IMR-90 (cell line): ENCODE results near the gene KRT76. TPM values are rescaled to one million over a fixed set of nuclear protein-coding genes. Genes with fewer than 3 reads are reported as not detected.

Source experiments
- ATAC-seq: fragments of 200-7000 bp; cut with Tn5 transposase; 2 replicates; pipeline ENCODE4 v1.9.1; 2020; ENCODE audit warnings: low read depth, mild to moderate bottlenecking, moderate library complexity
- BruUV-seq: library from RNA; stranded (reverse); fragments of 400-500 nt; replicated peaks from 2 replicates; lab custom pipeline; 2021; lab: Mats Ljungman, UMichigan
- CTCF ChIA-PET: fragments of 300-600 bp; formaldehyde crosslinking; extraction: SDS; loops from one replicate; lab custom pipeline; 2021; ENCODE audit warnings: antibody characterized with exemption; lab: Yijun Ruan, JAX
- POLR2A ChIA-PET: fragments of 300-600 bp; sonication (Branson Sonifier 250); formaldehyde crosslinking; loops from one replicate; lab custom pipeline; 2022; ENCODE audit warnings: antibody characterized with exemption; ENCODE audit not compliant: unreplicated experiment; lab: Charles Lee
- DNase-seq: peaks from one replicate; pipeline ENCODE4 v3.0.0; 2013
- H2AFZ ChIP-seq: replicated peaks from 2 replicates; pipeline ENCODE3; 2013; ENCODE audit warnings: low read length, mild to moderate bottlenecking; ENCODE audit not compliant: poor library complexity
- H2AK5ac ChIP-seq: 2 replicates; pipeline ENCODE4 v1.6.1; 2013; ENCODE audit warnings: low read depth, low read length, inconsistent platforms
- H2AK9ac ChIP-seq: replicated peaks from 2 replicates; pipeline ENCODE3; 2013; ENCODE audit warnings: mild to moderate bottlenecking, low read depth, low read length, moderate library complexity; ENCODE audit not compliant: poor library complexity
- H2BK120ac ChIP-seq: 2 replicates; pipeline ENCODE4 v1.6.1; 2013; ENCODE audit warnings: low read depth, low read length, inconsistent platforms
- H2BK15ac ChIP-seq: 3 replicates; pipeline ENCODE4 v1.6.1; 2013; ENCODE audit warnings: low read depth, low read length, inconsistent platforms
- H2BK20ac ChIP-seq: 2 replicates; pipeline ENCODE4 v1.6.1; 2013; ENCODE audit warnings: low read depth, mild to moderate bottlenecking, inconsistent platforms, low read length, moderate library complexity
- H2BK5ac ChIP-seq: 2 replicates; pipeline ENCODE4 v1.6.1; 2013; ENCODE audit warnings: mild to moderate bottlenecking, low read depth, low read length, inconsistent platforms; ENCODE audit not compliant: poor library complexity, severe bottlenecking
- H3K14ac ChIP-seq: replicated peaks from 2 replicates; pipeline ENCODE4 v1.6.1; 2013; ENCODE audit warnings: low read depth, low read length, inconsistent platforms
- H3K18ac ChIP-seq: 2 replicates; pipeline ENCODE4 v1.6.1; 2013; ENCODE audit warnings: low read depth, low read length, control low read depth
- H3K23ac ChIP-seq: 2 replicates; pipeline ENCODE4 v1.6.1; 2013; ENCODE audit warnings: low read depth, low read length, inconsistent platforms
- H3K27ac ChIP-seq: 2 replicates; pipeline ENCODE4 v1.5.1; 2013; ENCODE audit warnings: mild to moderate bottlenecking, control low read depth, low read length; ENCODE audit not compliant: insufficient read depth
- H3K27me3 ChIP-seq: 2 replicates; pipeline ENCODE4 v1.6.1; 2013; ENCODE audit warnings: low read length; ENCODE audit not compliant: control insufficient read depth, insufficient read depth
- H3K36me3 ChIP-seq: 2 replicates; pipeline ENCODE4 v1.6.1; 2013; ENCODE audit warnings: low read length, mixed read lengths; ENCODE audit not compliant: control insufficient read depth, insufficient read depth
- H3K4ac ChIP-seq: 2 replicates; pipeline ENCODE4 v1.6.1; 2013; ENCODE audit warnings: low read depth, low read length, inconsistent platforms
- H3K4me1 ChIP-seq: 2 replicates; pipeline ENCODE4 v1.6.1; 2013; ENCODE audit warnings: low read length, mixed read lengths; ENCODE audit not compliant: control insufficient read depth, insufficient read depth
- H3K4me2 ChIP-seq: 2 replicates; pipeline ENCODE4 v1.6.1; 2013; ENCODE audit warnings: low read depth, mild to moderate bottlenecking, control low read depth, low read length, moderate library complexity
- H3K4me3 ChIP-seq: 2 replicates; pipeline ENCODE4 v1.5.1; 2013; ENCODE audit warnings: low read depth, mild to moderate bottlenecking, control low read depth, low read length, moderate library complexity; ENCODE audit not compliant: insufficient read depth
- H3K56ac ChIP-seq: 2 replicates; pipeline ENCODE4 v1.6.1; 2013; ENCODE audit warnings: low read length, inconsistent platforms; ENCODE audit not compliant: insufficient read depth; ENCODE audit errors: extremely low read depth
- H3K79me1 ChIP-seq, 2 experiments: 2 replicates each; pipeline ENCODE4 v1.6.1; 2013; ENCODE audit warnings: low read length in 2 of 2, inconsistent platforms in 1 of 2, low read depth in 1 of 2
- H3K9ac ChIP-seq: 2 replicates; pipeline ENCODE4 v1.6.1; 2013; ENCODE audit warnings: low read depth, low read length, control low read depth
- H3K9me1 ChIP-seq: 2 replicates; pipeline ENCODE4 v1.6.1; 2013; ENCODE audit warnings: low read length, inconsistent platforms; ENCODE audit not compliant: insufficient read depth
- H3K9me3 ChIP-seq: 2 replicates; pipeline ENCODE4 v1.6.1; 2013; ENCODE audit warnings: low read length; ENCODE audit not compliant: control insufficient read depth, insufficient read depth
- H4K20me1 ChIP-seq: 2 replicates; pipeline ENCODE4 v1.6.1; 2013; ENCODE audit warnings: low read length, inconsistent platforms; ENCODE audit not compliant: insufficient read depth
- H4K5ac ChIP-seq: 2 replicates; pipeline ENCODE4 v1.6.1; 2013; ENCODE audit warnings: mild to moderate bottlenecking, low read depth, low read length, control low read depth
- H4K8ac ChIP-seq, 2 experiments: 2 replicates each; pipeline ENCODE4 v1.6.1; 2013; ENCODE audit warnings: low read depth in 2 of 2, low read length in 2 of 2, control low read depth in 1 of 2, inconsistent platforms in 1 of 2
- H4K91ac ChIP-seq: 2 replicates; pipeline ENCODE4 v1.6.1; 2013; ENCODE audit warnings: low read depth, low read length, inconsistent platforms; ENCODE audit not compliant: insufficient read depth
- CTCF ChIP-seq: conservative IDR thresholded peaks from 2 replicates; pipeline ENCODE4 v1.5.1; 2012; ENCODE audit warnings: mild to moderate bottlenecking, low read depth, low read length, improper control_type of control experiment
- NFE2L2 ChIP-seq: fragments of 150-350 bp; IDR thresholded peaks from 2 replicates; pipeline ENCODE4 v1.6.1; 2016; ENCODE audit warnings: low read depth, mild to moderate bottlenecking, low read length
- POLR2A ChIP-seq: IDR thresholded peaks from 2 replicates; pipeline ENCODE4 v1.6.1; 2012; ENCODE audit warnings: mild to moderate bottlenecking, low read depth, low read length
- RAD21 ChIP-seq: IDR thresholded peaks from 2 replicates; pipeline ENCODE4 v1.6.1; 2012; ENCODE audit warnings: low read length, improper control_type of control experiment
- RFX5 ChIP-seq: IDR thresholded peaks from 2 replicates; pipeline ENCODE4 v1.8.0; 2012; ENCODE audit warnings: low read depth, mild to moderate bottlenecking, low read length, moderate library complexity
- WGBS, 2 experiments: methylation state at CpG; one replicate each; pipeline versions ENCODE4 v1.1.5 to v1.1.7; 2013; ENCODE audit warnings: missing lambda C conversion rate in 2 of 2; ENCODE audit not compliant: insufficient read length in 1 of 2; ENCODE audit errors: extremely low coverage in 2 of 2; 5-methylcytosine and 5-hydroxymethylcytosine counted together
- dilution Hi-C: fragments of 300-500 bp; cut with HindIII; formaldehyde crosslinking; loops from one replicate; pipeline ENCODE4 v1.14.3; 2018; ENCODE audit warnings: low sequenced_read_pairs; ENCODE audit not compliant: unreplicated experiment
- in situ Hi-C: fragments of 300-500 bp; cut with MboI; formaldehyde crosslinking; loops from 3 replicates; pipeline ENCODE4 v1.14.3; 2019; ENCODE audit warnings: low sequenced_read_pairs, inconsistent platforms, mixed read lengths
- intact Hi-C: fragments of 100-400 bp; cut with micrococcal nuclease; formaldehyde crosslinking; loops from 2 replicates; pipeline ENCODE4 v1.10.0; 2022
- polyA plus RNA-seq, 3 experiments: library from polyadenylated mRNA; depleted of rRNA; stranded (reverse); fragments of >200 nt; gene quantifications; 2 replicates each; pipeline ENCODE4 v1.2.3, GENCODE V29; 2012; ENCODE audit warnings: low replicate concordance in 1 of 3
- total RNA-seq: library from RNA; depleted of rRNA; stranded (reverse); fragments of >200 nt; gene quantifications from 2 replicates; pipeline ENCODE4 v1.2.3, GENCODE V29; 2012

KRT76 gene
- total and polyA plus RNA-seq, 2 of the 4 experiments (the other 2 are of a cell fraction), result not detected

DNA sequence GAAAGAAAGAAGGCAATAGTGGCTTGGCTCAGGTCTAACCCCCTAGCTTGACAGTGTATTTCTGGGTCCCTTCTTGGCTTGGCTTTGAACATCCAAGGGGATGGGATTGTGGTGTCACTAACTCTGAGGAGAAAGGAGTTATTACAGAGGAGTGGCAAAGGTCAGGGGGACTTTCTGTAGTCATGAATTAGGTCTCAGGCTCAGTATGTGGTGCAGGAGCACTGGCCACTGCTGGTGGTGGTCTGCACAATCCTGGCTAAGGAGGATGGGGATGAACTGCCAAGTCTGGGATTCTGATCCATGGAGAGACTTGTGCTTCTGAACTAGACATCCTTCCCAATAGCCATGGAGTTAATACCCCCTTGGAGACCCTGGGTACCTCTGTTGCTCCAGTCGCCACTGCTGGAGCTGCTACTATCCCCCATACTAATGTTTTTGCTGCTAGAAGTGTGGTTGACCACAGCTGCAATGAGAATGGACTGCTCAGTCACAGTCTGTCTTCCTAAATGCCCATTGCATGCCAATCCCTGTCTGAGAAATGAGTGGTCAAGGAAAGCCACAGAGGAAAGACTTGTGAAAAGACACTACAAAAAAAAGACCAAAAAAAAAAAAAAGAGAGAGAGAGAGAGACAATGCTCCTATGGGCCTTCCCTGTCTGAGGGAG is 32.5 kb downstream of the KRT76 start:
- no CpG with 5 or more reads among the region's 1 CpG for WGBS, 2 experiments
- no peak for DNase-seq
- H2BK120ac ChIP-seq, result no peak overlapping the region
- no TSS peak for BruUV-seq
- H3K4me2 ChIP-seq, result no peak overlapping the region
- dilution Hi-C loops, result no loop called here
- H3K4me1 ChIP-seq, result no peaks in the 10 kb centered on the region
- no peak overlapping the region for H3K9ac ChIP-seq
- POLR2A ChIA-PET, result no interaction called here
- H3K27me3 ChIP-seq, result no peaks in the 10 kb centered on the region; the same call in 1 of the 2 replicates
- no peak overlapping the region for H2AK5ac ChIP-seq
- no peak overlapping the region for H2BK5ac ChIP-seq
- no peak overlapping the region for H3K4ac ChIP-seq
- no peak overlapping the region for H4K8ac ChIP-seq
- no peak overlapping the region for H3K23ac ChIP-seq
- intact Hi-C loops, result no loop called here
- no peaks in the 10 kb centered on the region for H3K79me1 ChIP-seq
- ATAC-seq, result no peak
- no peaks in the 10 kb centered on the region for H4K20me1 ChIP-seq
- H2AFZ ChIP-seq, result peak overlapping the region; percentile 21
- no peaks in the 10 kb centered on the region for H3K9me1 ChIP-seq
- H3K27ac ChIP-seq, result no peak overlapping the region
- no peak overlapping the region for H2BK15ac ChIP-seq
- no peaks in the 10 kb centered on the region for H3K9me3 ChIP-seq
- H3K56ac ChIP-seq, result no peak overlapping the region
- no peak overlapping the region for H2AK9ac ChIP-seq
- no peak overlapping the region for H3K18ac ChIP-seq
- H4K91ac ChIP-seq, result no peak overlapping the region
- CTCF ChIA-PET, result no interaction called here
- no peak overlapping the region for H3K14ac ChIP-seq
- H2BK20ac ChIP-seq, result no peak overlapping the region
- TF ChIP-seq RAD21 (no peak), RFX5 (no peak), CTCF (no peak), NFE2L2 (no peak), POLR2A (no peak)
- H3K36me3 ChIP-seq, result no peaks in the 10 kb centered on the region
- in situ Hi-C loops, result no loop called here
- H4K5ac ChIP-seq, result no peak overlapping the region
- no peak overlapping the region for H3K4me3 ChIP-seq
